GM23338 (cell line): Measurements from ENCODE around the gene TYW3. TPM values are rescaled to one million over a fixed set of nuclear protein-coding genes. Genes with fewer than 3 reads are reported as not detected.

Experiments
- ATAC-seq: fragments of 200-7000 bp; cut with Tn5 transposase; 3 replicates; pipeline ENCODE4 v1.9.1; 2020
- DNase-seq: peaks from one replicate; pipeline ENCODE4 v3.0.0-alpha.2; 2015; ENCODE audit warnings: low spot score
- H2AFZ ChIP-seq: fragments of 200-600 bp; sonication (generic); 2 replicates; pipeline ENCODE4 v1.8.0; 2016; ENCODE audit warnings: antibody characterized with exemption, mild to moderate bottlenecking, moderate library complexity
- H3F3A ChIP-seq: fragments of 200-600 bp; sonication (generic); replicated peaks from 2 replicates; pipeline ENCODE4 v1.8.0; 2017; ENCODE audit warnings: antibody characterized with exemption, mixed run types, low read depth
- H3K27ac ChIP-seq: fragments of 200-600 bp; sonication (generic); 2 replicates; pipeline ENCODE4 v1.6.1; 2016; ENCODE audit warnings: low read depth
- H3K27me3 ChIP-seq: fragments of 200-600 bp; sonication (generic); 2 replicates; pipeline ENCODE4 v1.8.0; 2016; ENCODE audit warnings: mild to moderate bottlenecking, mixed run types, moderate library complexity; ENCODE audit not compliant: insufficient read depth
- H3K36me3 ChIP-seq: fragments of 200-600 bp; sonication (generic); 2 replicates; pipeline ENCODE4 v1.8.0; 2016; ENCODE audit warnings: mild to moderate bottlenecking; ENCODE audit not compliant: insufficient read depth
- H3K4me1 ChIP-seq: fragments of 200-600 bp; sonication (generic); 2 replicates; pipeline ENCODE4 v1.8.0; 2016; ENCODE audit warnings: mild to moderate bottlenecking, moderate library complexity; ENCODE audit not compliant: insufficient read depth
- H3K4me2 ChIP-seq: fragments of 200-600 bp; sonication (generic); 2 replicates; pipeline ENCODE4 v1.7.1; 2017; ENCODE audit warnings: mixed run types
- H3K4me3 ChIP-seq: fragments of 200-600 bp; sonication (generic); 2 replicates; pipeline ENCODE4 v1.6.1; 2016; ENCODE audit warnings: mixed run types
- H3K79me2 ChIP-seq: fragments of 200-600 bp; sonication (generic); replicated peaks from 2 replicates; pipeline ENCODE4 v1.8.0; 2017; ENCODE audit warnings: mild to moderate bottlenecking; ENCODE audit not compliant: insufficient read depth
- H3K9me2 ChIP-seq: fragments of 200-600 bp; sonication (generic); 2 replicates; pipeline ENCODE4 v1.8.0; 2017; ENCODE audit not compliant: insufficient read depth
- H4K20me1 ChIP-seq: fragments of 200-600 bp; sonication (generic); replicated peaks from 2 replicates; pipeline ENCODE4 v1.8.0; 2017; ENCODE audit warnings: mild to moderate bottlenecking; ENCODE audit not compliant: insufficient read depth
- H3K27ac Mint-ChIP-seq: 2 replicates; pipeline ENCODE4 v1.8.0; 2020; ENCODE audit warnings: inconsistent platforms, mild to moderate bottlenecking, moderate library complexity, mixed read lengths
- H3K27me3 Mint-ChIP-seq: 3 replicates; pipeline ENCODE4 v1.8.0; 2022; ENCODE audit warnings: low read depth, mild to moderate bottlenecking, moderate library complexity, mixed read lengths, inconsistent platforms; ENCODE audit not compliant: insufficient read depth, poor library complexity
- H3K36me3 Mint-ChIP-seq: 3 replicates; pipeline ENCODE4 v1.8.0; 2021; ENCODE audit warnings: low read depth, mild to moderate bottlenecking, inconsistent platforms, moderate library complexity, mixed read lengths
- H3K4me1 Mint-ChIP-seq: 3 replicates; pipeline ENCODE4 v1.8.0; 2020; ENCODE audit warnings: mild to moderate bottlenecking, inconsistent platforms, mixed read lengths
- H3K4me3 Mint-ChIP-seq: 3 replicates; pipeline ENCODE4 v1.8.0; 2021; ENCODE audit warnings: moderate library complexity, mild to moderate bottlenecking, inconsistent platforms, mixed read lengths
- H3K9me3 Mint-ChIP-seq: 3 replicates; pipeline ENCODE4 v1.8.0; 2020; ENCODE audit warnings: moderate library complexity, mild to moderate bottlenecking, inconsistent platforms, mixed read lengths
- CREB1 ChIP-seq: fragments of 250-450 bp; sonication (Bioruptor Pico); IDR thresholded peaks from 2 replicates; pipeline ENCODE4 v1.5.0; 2020; ENCODE audit warnings: low read depth, mild to moderate bottlenecking, moderate library complexity
- EZH2 ChIP-seq: fragments of 200-600 bp; sonication (generic); IDR thresholded peaks from one replicate; pipeline ENCODE4 v1.8.0; 2017; ENCODE audit warnings: antibody characterized with exemption, mild to moderate bottlenecking, low read depth; ENCODE audit not compliant: unreplicated experiment
- EZH2phosphoT487 ChIP-seq: fragments of 200-600 bp; sonication (generic); IDR thresholded peaks from one replicate; pipeline ENCODE4 v1.8.1; 2018; ENCODE audit warnings: antibody characterized with exemption; ENCODE audit not compliant: unreplicated experiment
- JUNB ChIP-seq: IDR thresholded peaks from one replicate; pipeline ENCODE4 v1.6.1; 2016; ENCODE audit warnings: antibody characterized with exemption; ENCODE audit not compliant: unreplicated experiment
- NANOG ChIP-seq: IDR thresholded peaks from 2 replicates; pipeline ENCODE4 v1.6.1; 2016; ENCODE audit warnings: antibody characterized with exemption, borderline replicate concordance
- POLR2AphosphoS5 ChIP-seq: IDR thresholded peaks from 2 replicates; pipeline ENCODE4 v1.6.1; 2016; ENCODE audit warnings: antibody characterized with exemption, low read depth
- STAT1 ChIP-seq: IDR thresholded peaks from one replicate; pipeline ENCODE4 v1.6.1; 2016; ENCODE audit warnings: antibody characterized with exemption; ENCODE audit not compliant: unreplicated experiment
- ZNF114 ChIP-seq: fragments of 250-450 bp; sonication (Bioruptor Pico); IDR thresholded peaks from 2 replicates; pipeline ENCODE4 v1.5.0; 2020; ENCODE audit warnings: mild to moderate bottlenecking, moderate library complexity
- ZNF331 ChIP-seq: fragments of 250-450 bp; sonication (Bioruptor Pico); IDR thresholded peaks from 2 replicates; pipeline ENCODE4 v1.5.0; 2020; ENCODE audit warnings: low read depth, mild to moderate bottlenecking, moderate library complexity
- polyA plus RNA-seq: library from polyadenylated mRNA; unstranded; fragments of >200 nt; fragmentation: Nextera tagmentation; extraction: Ambion mirVana; gene quantifications from 2 replicates; pipeline ENCODE4 v1.2.1, GENCODE V29; 2016
- total RNA-seq: library from RNA; depleted of rRNA; stranded (reverse); fragments of >200 nt; shearing (Covaris generic); gene quantifications from 2 replicates; pipeline ENCODE4 v1.2.3, GENCODE V29; 2014
- TF ChIP-seq, protein P1 (sequence below): IDR thresholded peaks from one replicate; pipeline ENCODE4 v1.6.1; 2018; ENCODE audit warnings: antibody characterized with exemption; ENCODE audit not compliant: unreplicated experiment
- TF ChIP-seq, protein P2 (sequence below): IDR thresholded peaks from 2 replicates; pipeline ENCODE4 v1.6.1; 2016; ENCODE audit warnings: antibody characterized with exemption
- TF ChIP-seq, protein P3 (sequence below): fragments of 250-450 bp; sonication (Bioruptor Pico); IDR thresholded peaks from 2 replicates; pipeline ENCODE4 v1.5.0; 2020; ENCODE audit warnings: mild to moderate bottlenecking, moderate library complexity

TYW3 gene
- total and polyA plus RNA-seq, 2 experiments from 2014 or later, result 29.6 to 66.8 TPM

DNA sequence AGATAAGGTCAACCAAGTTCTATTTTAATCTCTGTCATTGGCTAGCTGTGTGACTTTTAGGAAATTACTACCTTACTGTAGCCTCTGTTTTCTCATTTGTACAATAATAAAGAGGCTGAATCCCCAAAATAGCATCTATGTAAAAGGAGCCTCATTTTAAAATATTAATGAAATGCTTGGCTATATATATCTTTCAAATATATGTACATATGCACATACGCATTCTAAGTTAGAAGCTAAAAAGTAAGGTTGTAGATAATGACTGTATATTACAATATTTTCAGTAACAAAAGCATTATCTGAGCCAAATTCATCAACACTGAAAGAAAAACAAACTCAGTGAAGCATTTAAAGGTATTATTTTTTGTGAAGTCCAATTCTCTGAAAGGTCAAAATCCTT lies 44.6 kb downstream of the TYW3 start (continued):
- TF ChIP-seq, protein P1, sequence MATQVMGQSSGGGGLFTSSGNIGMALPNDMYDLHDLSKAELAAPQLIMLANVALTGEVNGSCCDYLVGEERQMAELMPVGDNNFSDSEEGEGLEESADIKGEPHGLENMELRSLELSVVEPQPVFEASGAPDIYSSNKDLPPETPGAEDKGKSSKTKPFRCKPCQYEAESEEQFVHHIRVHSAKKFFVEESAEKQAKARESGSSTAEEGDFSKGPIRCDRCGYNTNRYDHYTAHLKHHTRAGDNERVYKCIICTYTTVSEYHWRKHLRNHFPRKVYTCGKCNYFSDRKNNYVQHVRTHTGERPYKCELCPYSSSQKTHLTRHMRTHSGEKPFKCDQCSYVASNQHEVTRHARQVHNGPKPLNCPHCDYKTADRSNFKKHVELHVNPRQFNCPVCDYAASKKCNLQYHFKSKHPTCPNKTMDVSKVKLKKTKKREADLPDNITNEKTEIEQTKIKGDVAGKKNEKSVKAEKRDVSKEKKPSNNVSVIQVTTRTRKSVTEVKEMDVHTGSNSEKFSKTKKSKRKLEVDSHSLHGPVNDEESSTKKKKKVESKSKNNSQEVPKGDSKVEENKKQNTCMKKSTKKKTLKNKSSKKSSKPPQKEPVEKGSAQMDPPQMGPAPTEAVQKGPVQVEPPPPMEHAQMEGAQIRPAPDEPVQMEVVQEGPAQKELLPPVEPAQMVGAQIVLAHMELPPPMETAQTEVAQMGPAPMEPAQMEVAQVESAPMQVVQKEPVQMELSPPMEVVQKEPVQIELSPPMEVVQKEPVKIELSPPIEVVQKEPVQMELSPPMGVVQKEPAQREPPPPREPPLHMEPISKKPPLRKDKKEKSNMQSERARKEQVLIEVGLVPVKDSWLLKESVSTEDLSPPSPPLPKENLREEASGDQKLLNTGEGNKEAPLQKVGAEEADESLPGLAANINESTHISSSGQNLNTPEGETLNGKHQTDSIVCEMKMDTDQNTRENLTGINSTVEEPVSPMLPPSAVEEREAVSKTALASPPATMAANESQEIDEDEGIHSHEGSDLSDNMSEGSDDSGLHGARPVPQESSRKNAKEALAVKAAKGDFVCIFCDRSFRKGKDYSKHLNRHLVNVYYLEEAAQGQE, result no peak
- TF ChIP-seq CREB1 (CRISPR knock-in tag), result no peak

DNA sequence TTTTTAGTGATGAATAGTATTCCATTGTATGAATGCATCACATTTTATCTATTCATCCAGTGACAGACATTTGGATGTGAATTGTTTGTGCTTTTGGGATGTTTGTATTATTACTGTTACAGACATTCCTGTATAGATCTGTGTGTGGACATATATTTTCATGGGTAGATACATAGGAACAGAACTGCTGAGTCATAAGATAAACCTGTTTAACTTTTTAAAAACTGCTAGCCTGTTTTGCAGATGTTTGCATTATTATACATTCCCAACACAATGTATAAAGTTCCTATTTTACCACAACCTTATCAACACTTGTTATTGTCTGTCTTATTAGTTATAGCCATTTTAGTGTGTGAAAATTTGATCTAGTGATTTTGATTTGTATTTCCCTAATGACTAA lies 46.8 kb downstream of the TYW3 start:
- Histone ChIP-seq H3K4me3 (no peak overlapping the region), H3K79me2 (no peaks in the 10 kb centered on the region), H2AFZ (no peak overlapping the region), H3K27me3 (no peaks in the 10 kb centered on the region), H3F3A (no peaks in the 10 kb centered on the region), H3K4me1 (peaks cover 25% of the 10 kb centered on the region), H3K9me2 (no peaks in the 10 kb centered on the region), H3K36me3 (no peaks in the 10 kb centered on the region), H3K27ac (no peak overlapping the region), H3K4me2 (no peak overlapping the region), H4K20me1 (no peaks in the 10 kb centered on the region)
- H3K4me1 Mint-ChIP-seq, result peaks cover 20% of the 10 kb centered on the region
- DNase-seq (no peak), ATAC-seq (no peak)
- H3K27ac Mint-ChIP-seq, result peak overlapping the region; percentile 79
- H3K27me3 Mint-ChIP-seq, result no peaks in the 10 kb centered on the region
- no peak overlapping the region for H3K4me3 Mint-ChIP-seq
- no peaks in the 10 kb centered on the region for H3K9me3 Mint-ChIP-seq
- no peaks in the 10 kb centered on the region for H3K36me3 Mint-ChIP-seq
- TF ChIP-seq JUNB (no peak), CREB1 (CRISPR knock-in tag) (no peak), POLR2AphosphoS5 (no peak), NANOG (no peak), STAT1 (no peak), EZH2 (no peak), EZH2phosphoT487 (no peak), ZNF331 (CRISPR knock-in tag) (no peak), ZNF114 (CRISPR knock-in tag) (no peak)
- TF ChIP-seq, protein P2, sequence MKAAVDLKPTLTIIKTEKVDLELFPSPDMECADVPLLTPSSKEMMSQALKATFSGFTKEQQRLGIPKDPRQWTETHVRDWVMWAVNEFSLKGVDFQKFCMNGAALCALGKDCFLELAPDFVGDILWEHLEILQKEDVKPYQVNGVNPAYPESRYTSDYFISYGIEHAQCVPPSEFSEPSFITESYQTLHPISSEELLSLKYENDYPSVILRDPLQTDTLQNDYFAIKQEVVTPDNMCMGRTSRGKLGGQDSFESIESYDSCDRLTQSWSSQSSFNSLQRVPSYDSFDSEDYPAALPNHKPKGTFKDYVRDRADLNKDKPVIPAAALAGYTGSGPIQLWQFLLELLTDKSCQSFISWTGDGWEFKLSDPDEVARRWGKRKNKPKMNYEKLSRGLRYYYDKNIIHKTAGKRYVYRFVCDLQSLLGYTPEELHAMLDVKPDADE, result no peak
- TF ChIP-seq, protein P1, result no peak
- TF ChIP-seq, protein P3, sequence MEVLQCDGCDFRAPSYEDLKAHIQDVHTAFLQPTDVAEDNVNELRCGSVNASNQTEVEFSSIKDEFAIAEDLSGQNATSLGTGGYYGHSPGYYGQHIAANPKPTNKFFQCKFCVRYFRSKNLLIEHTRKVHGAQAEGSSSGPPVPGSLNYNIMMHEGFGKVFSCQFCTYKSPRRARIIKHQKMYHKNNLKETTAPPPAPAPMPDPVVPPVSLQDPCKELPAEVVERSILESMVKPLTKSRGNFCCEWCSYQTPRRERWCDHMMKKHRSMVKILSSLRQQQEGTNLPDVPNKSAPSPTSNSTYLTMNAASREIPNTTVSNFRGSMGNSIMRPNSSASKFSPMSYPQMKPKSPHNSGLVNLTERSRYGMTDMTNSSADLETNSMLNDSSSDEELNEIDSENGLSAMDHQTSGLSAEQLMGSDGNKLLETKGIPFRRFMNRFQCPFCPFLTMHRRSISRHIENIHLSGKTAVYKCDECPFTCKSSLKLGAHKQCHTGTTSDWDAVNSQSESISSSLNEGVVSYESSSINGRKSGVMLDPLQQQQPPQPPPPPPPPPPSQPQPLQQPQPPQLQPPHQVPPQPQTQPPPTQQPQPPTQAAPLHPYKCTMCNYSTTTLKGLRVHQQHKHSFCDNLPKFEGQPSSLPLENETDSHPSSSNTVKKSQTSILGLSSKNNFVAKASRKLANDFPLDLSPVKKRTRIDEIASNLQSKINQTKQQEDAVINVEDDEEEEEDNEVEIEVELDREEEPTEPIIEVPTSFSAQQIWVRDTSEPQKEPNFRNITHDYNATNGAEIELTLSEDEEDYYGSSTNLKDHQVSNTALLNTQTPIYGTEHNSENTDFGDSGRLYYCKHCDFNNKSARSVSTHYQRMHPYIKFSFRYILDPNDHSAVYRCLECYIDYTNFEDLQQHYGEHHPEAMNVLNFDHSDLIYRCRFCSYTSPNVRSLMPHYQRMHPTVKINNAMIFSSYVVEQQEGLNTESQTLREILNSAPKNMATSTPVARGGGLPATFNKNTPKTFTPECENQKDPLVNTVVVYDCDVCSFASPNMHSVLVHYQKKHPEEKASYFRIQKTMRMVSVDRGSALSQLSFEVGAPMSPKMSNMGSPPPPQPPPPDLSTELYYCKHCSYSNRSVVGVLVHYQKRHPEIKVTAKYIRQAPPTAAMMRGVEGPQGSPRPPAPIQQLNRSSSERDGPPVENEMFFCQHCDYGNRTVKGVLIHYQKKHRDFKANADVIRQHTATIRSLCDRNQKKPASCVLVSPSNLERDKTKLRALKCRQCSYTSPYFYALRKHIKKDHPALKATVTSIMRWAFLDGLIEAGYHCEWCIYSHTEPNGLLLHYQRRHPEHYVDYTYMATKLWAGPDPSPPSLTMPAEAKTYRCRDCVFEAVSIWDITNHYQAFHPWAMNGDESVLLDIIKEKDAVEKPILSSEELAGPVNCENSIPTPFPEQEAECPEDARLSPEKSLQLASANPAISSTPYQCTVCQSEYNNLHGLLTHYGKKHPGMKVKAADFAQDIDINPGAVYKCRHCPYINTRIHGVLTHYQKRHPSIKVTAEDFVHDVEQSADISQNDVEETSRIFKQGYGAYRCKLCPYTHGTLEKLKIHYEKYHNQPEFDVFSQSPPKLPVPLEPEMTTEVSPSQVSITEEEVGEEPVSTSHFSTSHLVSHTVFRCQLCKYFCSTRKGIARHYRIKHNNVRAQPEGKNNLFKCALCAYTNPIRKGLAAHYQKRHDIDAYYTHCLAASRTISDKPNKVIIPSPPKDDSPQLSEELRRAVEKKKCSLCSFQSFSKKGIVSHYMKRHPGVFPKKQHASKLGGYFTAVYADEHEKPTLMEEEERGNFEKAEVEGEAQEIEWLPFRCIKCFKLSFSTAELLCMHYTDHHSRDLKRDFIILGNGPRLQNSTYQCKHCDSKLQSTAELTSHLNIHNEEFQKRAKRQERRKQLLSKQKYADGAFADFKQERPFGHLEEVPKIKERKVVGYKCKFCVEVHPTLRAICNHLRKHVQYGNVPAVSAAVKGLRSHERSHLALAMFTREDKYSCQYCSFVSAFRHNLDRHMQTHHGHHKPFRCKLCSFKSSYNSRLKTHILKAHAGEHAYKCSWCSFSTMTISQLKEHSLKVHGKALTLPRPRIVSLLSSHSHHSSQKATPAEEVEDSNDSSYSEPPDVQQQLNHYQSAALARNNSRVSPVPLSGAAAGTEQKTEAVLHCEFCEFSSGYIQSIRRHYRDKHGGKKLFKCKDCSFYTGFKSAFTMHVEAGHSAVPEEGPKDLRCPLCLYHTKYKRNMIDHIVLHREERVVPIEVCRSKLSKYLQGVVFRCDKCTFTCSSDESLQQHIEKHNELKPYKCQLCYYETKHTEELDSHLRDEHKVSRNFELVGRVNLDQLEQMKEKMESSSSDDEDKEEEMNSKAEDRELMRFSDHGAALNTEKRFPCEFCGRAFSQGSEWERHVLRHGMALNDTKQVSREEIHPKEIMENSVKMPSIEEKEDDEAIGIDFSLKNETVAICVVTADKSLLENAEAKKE, result no peak
